Loucy (cell line): ENCODE measurements around the gene PLEKHH2.

Experiments used
- H2AFZ ChIP-seq: fragments of 200-600 bp; sonication (generic); 2 replicates; pipeline ENCODE4 v1.6.0; 2016; ENCODE audit warnings: antibody characterized with exemption, mild to moderate bottlenecking, low read length, moderate library complexity
- H3F3A ChIP-seq: fragments of 200-600 bp; 2 replicates; pipeline ENCODE4 v1.6.0; 2016; ENCODE audit warnings: antibody characterized with exemption, low read depth, mild to moderate bottlenecking
- H3K27me3 ChIP-seq: fragments of 200-600 bp; sonication (generic); 2 replicates; pipeline ENCODE4 v1.6.1; 2014; ENCODE audit warnings: low read length, mild to moderate bottlenecking; ENCODE audit not compliant: insufficient read depth, poor library complexity, severe bottlenecking
- H3K36me3 ChIP-seq: fragments of 200-600 bp; sonication (generic); 2 replicates; pipeline ENCODE4 v1.6.1; 2016; ENCODE audit warnings: low read length; ENCODE audit not compliant: insufficient read depth
- H3K4me1 ChIP-seq: fragments of 200-600 bp; sonication (generic); 2 replicates; pipeline ENCODE4 v1.5.1; 2014; ENCODE audit warnings: low read length, mild to moderate bottlenecking; ENCODE audit not compliant: insufficient read depth, poor library complexity, severe bottlenecking
- H3K4me2 ChIP-seq: fragments of 200-600 bp; sonication (generic); 2 replicates; pipeline ENCODE4 v1.6.0; 2014; ENCODE audit warnings: antibody characterized with exemption, low read length, low read depth, mild to moderate bottlenecking; ENCODE audit not compliant: poor library complexity, severe bottlenecking
- H3K4me3 ChIP-seq: fragments of 200-600 bp; sonication (generic); 2 replicates; pipeline ENCODE4 v1.5.1; 2014; ENCODE audit warnings: low read length, mild to moderate bottlenecking, mixed read lengths; ENCODE audit not compliant: poor library complexity, severe bottlenecking
- H3K79me2 ChIP-seq: fragments of 200-600 bp; sonication (generic); 2 replicates; pipeline ENCODE4 v1.6.1; 2014; ENCODE audit warnings: low read length; ENCODE audit not compliant: insufficient read depth
- H3K9ac ChIP-seq: fragments of 200-600 bp; sonication (generic); 2 replicates; pipeline ENCODE4 v1.6.0; 2014; ENCODE audit warnings: mild to moderate bottlenecking, low read depth, low read length, moderate library complexity; ENCODE audit not compliant: poor library complexity, severe bottlenecking
- H3K9me2 ChIP-seq: fragments of 200-600 bp; sonication (generic); replicated peaks from 2 replicates; pipeline ENCODE4 v1.6.1; 2016; ENCODE audit warnings: low read depth, low read length, mixed read lengths
- H3K9me3 ChIP-seq: fragments of 200-600 bp; sonication (generic); 2 replicates; pipeline ENCODE4 v1.6.1; 2014; ENCODE audit warnings: mild to moderate bottlenecking, antibody characterized with exemption, low read length, low read depth; ENCODE audit not compliant: insufficient read depth
- H4K20me1 ChIP-seq: fragments of 200-600 bp; sonication (generic); 2 replicates; pipeline ENCODE4 v1.6.0; 2014; ENCODE audit warnings: antibody characterized with exemption, low read length, mild to moderate bottlenecking; ENCODE audit not compliant: insufficient read depth, poor library complexity, severe bottlenecking
- EZH2phosphoT487 ChIP-seq: fragments of 200-600 bp; IDR thresholded peaks from 2 replicates; pipeline ENCODE4 v1.6.1; 2018; ENCODE audit warnings: antibody characterized with exemption, mild to moderate bottlenecking, moderate library complexity, borderline replicate concordance
- TF ChIP-seq, protein P1 (sequence below): fragments of 200-600 bp; sonication (generic); conservative IDR thresholded peaks from 2 replicates; pipeline ENCODE4 v1.5.1; 2014; ENCODE audit warnings: mild to moderate bottlenecking, antibody characterized with exemption, low read length

The PLEKHH2 gene

DNA sequence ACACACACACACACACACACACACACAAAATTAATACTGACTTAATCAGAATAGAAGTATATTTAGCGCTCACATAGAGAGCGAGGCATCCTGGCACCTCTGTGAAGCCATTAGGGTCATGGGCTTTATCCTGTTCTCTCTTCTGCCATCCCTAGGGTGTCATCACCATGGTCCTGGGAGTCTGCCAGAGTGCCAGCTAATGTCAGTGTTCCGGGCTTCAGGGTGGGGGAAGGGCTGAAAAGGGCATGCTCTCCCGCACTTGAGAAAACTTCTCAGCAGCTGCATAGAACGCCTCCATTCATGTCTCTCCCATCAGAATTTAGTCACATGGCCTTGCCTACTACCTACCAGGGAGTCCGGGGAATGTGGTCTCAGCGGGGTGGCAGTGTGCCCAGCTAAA lies 117.1 kb downstream of the PLEKHH2 start:
- no peak overlapping the region for H3K9ac ChIP-seq
- no peaks in the 10 kb centered on the region for H3F3A ChIP-seq
- no peak for TF ChIP-seq EZH2phosphoT487
- no peak overlapping the region for H2AFZ ChIP-seq
- H4K20me1 ChIP-seq: no peaks in the 10 kb centered on the region
- no peaks in the 10 kb centered on the region for H3K27me3 ChIP-seq
- H3K9me2 ChIP-seq: no peaks in the 10 kb centered on the region
- no peaks in the 10 kb centered on the region for H3K79me2 ChIP-seq
- no peaks in the 10 kb centered on the region for H3K9me3 ChIP-seq
- no peaks in the 10 kb centered on the region for H3K36me3 ChIP-seq
- no peak overlapping the region for H3K4me3 ChIP-seq
- H3K4me2 ChIP-seq: no peak overlapping the region
- H3K4me1 ChIP-seq: no peaks in the 10 kb centered on the region

DNA sequence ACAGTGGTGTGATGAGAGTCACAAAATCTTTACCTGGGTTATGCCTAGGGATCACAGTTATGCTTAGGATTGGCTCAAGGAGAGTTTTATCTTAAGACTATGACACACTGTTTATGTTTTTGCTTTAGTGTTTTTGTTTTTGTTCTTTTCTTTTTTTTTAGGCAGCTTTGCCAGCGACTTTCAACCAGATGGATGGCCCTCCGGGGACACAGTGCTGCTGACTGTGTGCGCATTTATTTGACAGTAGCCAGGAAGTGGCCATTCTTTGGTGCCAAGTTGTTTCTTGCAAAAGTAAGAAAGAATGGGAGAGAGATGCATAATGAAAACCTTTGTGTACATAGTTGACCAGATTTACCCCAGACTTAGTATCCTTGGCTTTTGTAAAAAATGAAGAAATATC lies 121.7 kb downstream of the PLEKHH2 start:
- Histone ChIP-seq H3K36me3 (no peaks in the 10 kb centered on the region), H3K79me2 (no peaks in the 10 kb centered on the region), H3K4me3 (no peak overlapping the region), H3K27me3 (no peaks in the 10 kb centered on the region), H4K20me1 (no peaks in the 10 kb centered on the region), H3K9me3 (no peaks in the 10 kb centered on the region), H3K9ac (no peak overlapping the region), H3K4me1 (no peaks in the 10 kb centered on the region), H3K4me2 (no peak overlapping the region), H2AFZ (no peak overlapping the region), H3K9me2 (no peaks in the 10 kb centered on the region), H3F3A (no peaks in the 10 kb centered on the region)
- TF ChIP-seq, protein P1, sequence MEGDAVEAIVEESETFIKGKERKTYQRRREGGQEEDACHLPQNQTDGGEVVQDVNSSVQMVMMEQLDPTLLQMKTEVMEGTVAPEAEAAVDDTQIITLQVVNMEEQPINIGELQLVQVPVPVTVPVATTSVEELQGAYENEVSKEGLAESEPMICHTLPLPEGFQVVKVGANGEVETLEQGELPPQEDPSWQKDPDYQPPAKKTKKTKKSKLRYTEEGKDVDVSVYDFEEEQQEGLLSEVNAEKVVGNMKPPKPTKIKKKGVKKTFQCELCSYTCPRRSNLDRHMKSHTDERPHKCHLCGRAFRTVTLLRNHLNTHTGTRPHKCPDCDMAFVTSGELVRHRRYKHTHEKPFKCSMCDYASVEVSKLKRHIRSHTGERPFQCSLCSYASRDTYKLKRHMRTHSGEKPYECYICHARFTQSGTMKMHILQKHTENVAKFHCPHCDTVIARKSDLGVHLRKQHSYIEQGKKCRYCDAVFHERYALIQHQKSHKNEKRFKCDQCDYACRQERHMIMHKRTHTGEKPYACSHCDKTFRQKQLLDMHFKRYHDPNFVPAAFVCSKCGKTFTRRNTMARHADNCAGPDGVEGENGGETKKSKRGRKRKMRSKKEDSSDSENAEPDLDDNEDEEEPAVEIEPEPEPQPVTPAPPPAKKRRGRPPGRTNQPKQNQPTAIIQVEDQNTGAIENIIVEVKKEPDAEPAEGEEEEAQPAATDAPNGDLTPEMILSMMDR: no peak
- no peak for TF ChIP-seq EZH2phosphoT487

DNA sequence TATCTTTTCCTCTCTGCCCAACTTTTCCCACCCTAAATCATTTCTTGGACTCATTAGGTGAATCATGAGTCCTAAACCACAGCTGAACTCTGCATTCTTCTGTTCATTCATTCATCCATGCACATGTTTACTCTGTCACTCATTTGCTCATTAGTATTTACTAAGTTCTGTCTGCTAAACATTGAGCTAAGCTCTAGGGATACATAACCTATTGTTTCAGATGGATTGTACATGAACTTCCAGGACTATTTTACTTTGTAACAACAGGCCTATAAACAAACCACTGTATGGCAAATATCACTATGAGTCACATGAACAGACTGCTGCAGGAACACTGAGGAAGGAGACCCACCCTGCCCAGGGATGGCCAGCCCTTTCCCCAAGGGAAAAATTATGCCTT lies 122.1 kb downstream of the PLEKHH2 start:
- H3F3A ChIP-seq: no peaks in the 10 kb centered on the region
- H4K20me1 ChIP-seq: no peaks in the 10 kb centered on the region
- no peaks in the 10 kb centered on the region for H3K4me1 ChIP-seq
- no peaks in the 10 kb centered on the region for H3K27me3 ChIP-seq
- no peaks in the 10 kb centered on the region for H3K36me3 ChIP-seq
- H3K9ac ChIP-seq: no peak overlapping the region
- H3K4me2 ChIP-seq: no peak overlapping the region
- H3K9me3 ChIP-seq: no peaks in the 10 kb centered on the region
- H3K9me2 ChIP-seq: no peaks in the 10 kb centered on the region
- no peaks in the 10 kb centered on the region for H3K79me2 ChIP-seq
- H2AFZ ChIP-seq: no peak overlapping the region
- H3K4me3 ChIP-seq: no peak overlapping the region
- TF ChIP-seq, protein P1: no peak
- TF ChIP-seq EZH2phosphoT487: no peak

DNA sequence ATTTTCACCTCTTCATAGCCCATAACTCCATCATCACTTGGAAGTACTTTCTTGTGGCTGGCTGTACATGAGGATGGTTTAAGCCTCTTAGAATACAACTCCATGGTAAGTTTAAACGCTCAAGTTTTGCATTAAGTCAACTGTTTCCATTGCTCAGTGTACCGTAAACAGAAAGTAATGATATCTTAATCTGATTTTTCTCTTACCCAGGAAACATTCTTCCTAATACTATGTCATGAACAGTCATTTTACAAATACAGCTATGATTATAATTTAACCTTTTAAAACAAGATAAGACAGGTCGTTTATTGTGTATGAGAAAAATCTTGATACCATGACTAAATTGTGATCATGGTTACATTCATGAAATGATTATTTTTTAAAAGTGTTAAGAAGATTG lies 125.2 kb downstream of the PLEKHH2 start:
- Histone ChIP-seq H2AFZ (no peak overlapping the region), H3K27me3 (no peaks in the 10 kb centered on the region), H3K9ac (no peak overlapping the region), H3K4me1 (no peaks in the 10 kb centered on the region), H3F3A (no peaks in the 10 kb centered on the region), H3K36me3 (no peaks in the 10 kb centered on the region), H3K9me3 (0 out of 2 replicates have a peak, but pooled peaks cover 2% of the 10 kb centered on the region), H4K20me1 (no peaks in the 10 kb centered on the region), H3K4me3 (no peak overlapping the region), H3K4me2 (no peak overlapping the region), H3K9me2 (no peaks in the 10 kb centered on the region), H3K79me2 (no peaks in the 10 kb centered on the region)
- no peak for TF ChIP-seq EZH2phosphoT487
- TF ChIP-seq, protein P1: no peak
